A673 (cell line): ENCODE results near the gene GLI3.

Experiments used
- CTCF ChIP-seq: fragments of 300-800, 200-600 bp; sonication (generic); conservative IDR thresholded peaks from 2 replicates; pipeline ENCODE4 v1.5.1; 2017; ENCODE audit warnings: low read depth, mild to moderate bottlenecking, antibody characterized with exemption, low read length, moderate library complexity, mixed read lengths
- EZH2 ChIP-seq: fragments of 200-600 bp; sonication (generic); IDR thresholded peaks from 2 replicates; pipeline ENCODE4 v1.6.1; 2017; ENCODE audit warnings: borderline replicate concordance, low read depth, mild to moderate bottlenecking, mixed read lengths, antibody characterized with exemption, low read length; ENCODE audit not compliant: poor library complexity, severe bottlenecking

- TF ChIP-seq CTCF: no peak
- TF ChIP-seq EZH2: no peak
These were observed 264.2 kb downstream of the GLI3 start for GRCh38 chr7:41972776-41973175.
